ENCODE measurements around the gene TICAM2. TPM values are rescaled to one million over a fixed set of nuclear protein-coding genes. Genes with fewer than 3 reads are reported as not detected.

TICAM2 gene
- total RNA-seq, 1 donor from 2014 or later, result 2.1 TPM

DNA sequence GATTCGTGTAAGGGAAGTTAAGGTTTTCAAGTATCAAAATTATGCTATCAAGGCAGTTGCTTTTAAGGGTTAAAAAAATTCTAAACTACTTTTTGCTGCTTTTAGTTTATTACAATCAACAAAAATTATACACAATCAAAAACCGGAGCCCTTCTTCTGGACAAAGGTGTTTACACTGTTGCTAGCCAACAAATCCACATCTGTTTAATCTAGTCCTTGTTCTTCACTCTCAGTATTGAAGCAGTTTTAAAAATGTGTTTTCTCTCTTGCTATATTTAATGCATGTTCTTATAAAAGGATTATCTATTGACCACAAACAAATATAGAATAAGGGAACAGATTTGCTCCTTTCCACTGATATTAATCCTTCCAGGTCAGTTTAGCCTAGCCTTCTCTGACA is 60.2 kb downstream of the TICAM2 start:
- ATAC-seq (no peak), DNase-seq (ENCODE audit: low spot score) (no peak)

DNA sequence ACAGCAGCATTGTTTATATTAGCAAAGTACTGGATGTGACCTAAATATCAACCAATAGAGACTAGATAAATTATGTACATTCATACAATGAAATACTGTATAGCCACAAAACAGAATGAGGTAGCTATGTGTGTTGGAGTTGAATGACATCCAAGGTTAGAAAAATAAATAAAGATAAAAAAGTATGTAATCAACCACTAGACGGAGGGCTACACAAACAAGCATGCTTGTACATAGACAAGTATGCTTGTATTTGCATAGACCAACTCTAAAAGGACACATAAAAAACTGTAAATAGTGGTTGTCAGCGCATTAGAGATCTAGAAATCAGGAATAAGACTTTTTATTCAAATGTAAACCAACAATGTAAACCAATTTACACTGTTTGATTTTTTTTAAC is 60.7 kb downstream of the TICAM2 start:
- ATAC-seq, result no peak
- DNase-seq (ENCODE audit: low spot score), result no peak

DNA sequence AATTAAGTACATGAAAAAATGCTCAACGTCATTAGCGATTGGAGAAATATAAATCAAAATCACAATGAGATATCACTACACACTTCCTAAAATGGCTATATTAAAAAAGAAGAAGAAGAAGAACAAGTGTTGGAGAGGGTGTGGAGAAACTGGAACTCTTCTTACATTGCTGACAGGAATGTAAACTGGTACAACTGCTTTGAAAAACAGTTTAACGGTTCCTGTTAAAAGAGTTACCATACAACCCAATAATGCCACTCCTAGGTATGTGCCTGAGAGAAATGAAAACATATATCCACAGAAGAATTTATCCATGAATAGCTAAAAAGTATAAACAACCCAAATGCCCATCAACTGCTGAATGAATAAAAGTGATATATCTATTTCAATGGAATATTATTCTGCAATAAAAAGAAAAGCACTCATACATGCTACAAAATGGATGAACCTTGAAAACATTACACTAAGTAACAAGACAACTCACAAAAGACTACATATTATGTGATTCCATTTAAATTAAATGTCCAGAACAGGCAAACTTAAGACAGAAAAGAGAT is 66.7 kb downstream of the TICAM2 start:
- DNase-seq (ENCODE audit: low spot score) (no peak), ATAC-seq (no peak)

DNA sequence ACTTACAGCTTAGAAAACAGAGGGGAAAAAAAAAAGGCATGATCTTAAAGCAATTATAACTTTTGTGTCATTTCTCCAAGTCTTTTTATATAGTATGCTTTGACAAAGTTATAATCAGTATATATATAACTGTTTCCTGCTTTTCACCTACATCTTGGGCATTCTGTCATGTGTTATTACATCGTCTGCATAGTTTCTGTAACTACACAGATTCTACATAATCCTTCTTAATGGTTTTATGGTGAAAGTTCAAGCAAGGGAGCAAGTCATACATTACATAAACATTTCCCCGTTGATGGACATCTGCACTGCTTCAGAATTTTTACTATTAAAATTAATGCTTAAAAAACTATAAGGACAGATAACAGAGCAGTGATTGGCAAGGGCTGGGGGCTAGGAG is 69.8 kb downstream of the TICAM2 start:
- no peak for DNase-seq (ENCODE audit: low spot score)
- ATAC-seq, result no peak

DNA sequence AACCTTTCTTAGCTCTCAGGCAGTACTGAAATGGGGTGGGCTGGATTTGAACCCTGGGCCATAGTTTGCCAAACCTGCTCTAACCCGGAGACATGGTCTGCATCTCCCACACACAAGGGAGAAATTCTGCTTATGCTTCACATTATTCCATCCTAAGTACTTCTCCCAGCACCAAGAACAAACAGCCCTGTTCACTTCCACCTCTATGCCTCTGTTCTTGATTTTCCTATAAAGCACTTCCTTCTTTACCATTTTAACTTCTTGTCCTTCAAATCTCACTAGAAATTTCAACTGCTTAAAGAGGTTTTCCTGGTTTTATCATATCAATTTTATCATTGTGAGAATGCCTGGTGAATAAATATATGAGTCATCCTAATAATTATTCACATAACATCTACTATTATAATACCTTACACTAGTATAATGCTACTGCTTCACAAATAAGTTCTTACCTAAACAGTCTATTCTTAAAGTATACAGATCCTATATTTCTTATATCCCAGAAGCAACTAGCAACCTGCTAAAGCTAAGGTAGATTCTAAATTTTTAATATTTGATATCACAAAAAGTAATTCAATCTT is 70.4 kb downstream of the TICAM2 start:
- ATAC-seq, result no peak

DNA sequence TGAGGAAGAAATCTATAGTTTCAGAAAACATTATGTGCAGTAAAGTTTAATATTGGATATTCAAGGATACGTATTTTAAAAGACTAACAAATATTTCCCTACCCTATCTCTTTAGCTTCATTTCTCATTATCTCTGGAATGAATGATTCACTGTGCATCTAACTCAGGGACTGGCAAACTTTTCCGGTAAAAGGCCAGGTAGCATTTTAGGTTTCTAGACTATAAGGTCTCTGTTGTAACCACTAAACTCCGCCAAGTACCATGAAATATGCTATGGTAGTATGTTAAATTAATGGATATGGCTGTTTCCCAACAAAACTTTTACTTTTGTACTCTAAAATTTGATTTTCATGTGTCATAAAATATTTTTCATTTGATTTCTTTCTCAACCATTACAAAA is 70.9 kb downstream of the TICAM2 start:
- no peak for DNase-seq (ENCODE audit: low spot score)
- no peak for ATAC-seq

More for the DNA sequence above, 70.4 kb downstream of the TICAM2 start:
- no peak for DNase-seq (ENCODE audit: low spot score)

DNA sequence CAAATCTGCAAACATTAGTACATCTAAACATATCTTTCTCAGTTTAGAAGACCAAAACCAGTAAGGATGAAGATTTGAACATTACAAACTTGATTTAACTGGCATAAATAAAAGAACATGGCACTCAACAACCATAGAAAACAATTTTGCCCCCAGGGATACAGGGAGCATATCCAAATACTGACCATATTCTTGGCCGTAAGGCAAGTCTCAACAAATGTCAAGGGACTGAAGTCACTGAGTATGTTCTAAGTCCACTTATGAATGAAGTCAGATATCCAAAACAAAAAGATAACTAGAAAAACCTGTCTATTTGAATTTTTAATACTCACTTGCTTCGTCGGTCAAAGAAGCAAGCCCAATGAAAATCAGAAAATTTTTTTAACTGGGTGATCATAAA is 71.9 kb downstream of the TICAM2 start:
- DNase-seq (ENCODE audit: low spot score), result no peak
- peak; percentile 31 for ATAC-seq

Other genes with a start within 250 kb of the TICAM2 start
- gene FEM1C, start 57.7 kb downstream of the TICAM2 start, total RNA-seq, result 7.6 TPM
- 113 TPM for gene TMED7, start 23.6 kb upstream of the TICAM2 start, total RNA-seq
- 130 TPM for gene CDO1, start 214.2 kb upstream of the TICAM2 start, total RNA-seq
- 17.0 TPM for gene ATG12, start 239.1 kb upstream of the TICAM2 start, total RNA-seq
- 36.6 TPM for gene AP3S1, start 239.5 kb upstream of the TICAM2 start, total RNA-seq